ENCODE measurements around the gene SIAH2. TPM values are rescaled to one million over a fixed set of nuclear protein-coding genes. Genes with fewer than 3 reads are reported as not detected.

SIAH2 gene
- total RNA-seq, 5 donors from 2014 or later (not counting 1 experiment from before 2014, with no cell fraction given), result 24.5 to 40.3 (median 26.4) TPM

- H3K27ac Mint-ChIP-seq, result no peak overlapping the region
- peaks cover 2 to 8% (median 4%) of the 10 kb centered on the region in 3 donors for H3K4me1 Mint-ChIP-seq
- Histone ChIP-seq H3K27ac (ENCODE audit: low read length) (no peak overlapping the region), H3K27me3 (replicated peaks in 1 of 2; ENCODE audit: control insufficient read depth in 2 of 2, extremely low read depth in 1 of 2, insufficient read depth in 2 of 2, low read length in 1 of 2) (peaks cover 0 to 3% of the 10 kb centered on the region in 2 experiments), H3K9me3 (no peaks in the 10 kb centered on the region), H3K4me1 (ENCODE audit: control insufficient read depth in 1 of 2, extremely low read depth in 1 of 2, insufficient read depth in 2 of 2, low read length in 2 of 2) (no peaks in the 10 kb centered on the region), H3K36me3 (ENCODE audit: control insufficient read depth in 2 of 2, extremely low read depth in 1 of 2, insufficient read depth in 1 of 2, low read length in 1 of 2) (no peaks in the 10 kb centered on the region), H3K4me3 (ENCODE audit: control insufficient read depth in 1 of 2, extremely low read depth in 1 of 2, low read length in 1 of 2) (no peak overlapping the region)
- no peak overlapping the region for H3K4me3 Mint-ChIP-seq
- DNase-seq, result no peak
- ChIA-PET POLR2A (no interaction called here), CTCF (interaction anchor here in 1 of 2 donors (0.8 kb wide), 1 partner anchor 27 kb away, joined by 4 read pairs; the partner anchor contains the start of gene SIAH2)
- ATAC-seq (replicated peaks in 1 of 4), result no peak
- no peaks in the 10 kb centered on the region for H3K9me3 Mint-ChIP-seq
- peaks cover 4 to 10% of the 10 kb centered on the region in 2 donors for H3K27me3 Mint-ChIP-seq
- no peaks in the 10 kb centered on the region for H3K36me3 Mint-ChIP-seq
- 89% methylated on average over 3 of the region's 4 CpGs for WGBS (ENCODE audit: insufficient coverage)
Observed at GRCh38 chr3:150789451-150789850, 26.5 kb upstream of the SIAH2 start.

GRCh38 chr3:150787741-150788370 is 24.9 kb upstream of the SIAH2 start:
- peaks cover 2 to 8% (median 4%) of the 10 kb centered on the region in 3 donors for H3K4me1 Mint-ChIP-seq

GRCh38 chr3:150786791-150787190 is 23.8 kb upstream of the SIAH2 start:
- no peak overlapping the region for H3K27ac ChIP-seq (ENCODE audit: low read length)
- H3K27me3 ChIP-seq (replicated peaks in 1 of 2; ENCODE audit: control insufficient read depth in 2 of 2, extremely low read depth in 1 of 2, insufficient read depth in 2 of 2, low read length in 1 of 2), result peaks cover 0 to 3% of the 10 kb centered on the region in 2 experiments
- no peak overlapping the region for H3K4me3 ChIP-seq (ENCODE audit: control insufficient read depth in 1 of 2, extremely low read depth in 1 of 2, low read length in 1 of 2)
- Mint-ChIP-seq H3K27ac (no peak overlapping the region), H3K36me3 (no peaks in the 10 kb centered on the region), H3K4me1 (peaks cover 2 to 8% (median 4%) of the 10 kb centered on the region in 3 donors), H3K9me3 (no peaks in the 10 kb centered on the region), H3K4me3 (no peak overlapping the region), H3K27me3 (peaks cover 4 to 10% of the 10 kb centered on the region in 2 donors)
- POLR2A ChIA-PET, result no interaction called here
- no peaks in the 10 kb centered on the region for H3K4me1 ChIP-seq (ENCODE audit: control insufficient read depth in 1 of 2, extremely low read depth in 1 of 2, insufficient read depth in 2 of 2, low read length in 2 of 2)
- CTCF ChIA-PET, result interaction anchor here (0.5 to 2.0 kb wide), 5 partner anchors 9 to 85 kb away, joined by 4 to 20 read pairs (median 6); partner anchors contain the start of gene SIAH2 (in 1 of the 2)
- no peak for ATAC-seq (replicated peaks in 1 of 4)
- no peaks in the 10 kb centered on the region for H3K36me3 ChIP-seq (ENCODE audit: control insufficient read depth in 2 of 2, extremely low read depth in 1 of 2, insufficient read depth in 1 of 2, low read length in 1 of 2)
- H3K9me3 ChIP-seq, result no peaks in the 10 kb centered on the region
- no peak for DNase-seq

More at GRCh38 chr3:150787741-150788370, 24.9 kb upstream of the SIAH2 start:
- no peaks in the 10 kb centered on the region for H3K9me3 ChIP-seq
- Mint-ChIP-seq H3K4me3 (no peak overlapping the region), H3K9me3 (no peaks in the 10 kb centered on the region), H3K36me3 (no peaks in the 10 kb centered on the region), H3K27ac (no peak overlapping the region), H3K27me3 (peaks cover 4 to 10% of the 10 kb centered on the region in 2 donors)
- H3K27ac ChIP-seq (ENCODE audit: low read length), result no peak overlapping the region
- peak; percentile 49 to 83 (median 72) for DNase-seq
- H3K36me3 ChIP-seq (ENCODE audit: control insufficient read depth in 2 of 2, extremely low read depth in 1 of 2, insufficient read depth in 1 of 2, low read length in 1 of 2), result no peaks in the 10 kb centered on the region
- ChIA-PET POLR2A (interaction anchor here in 1 of 2 donors (0.6 to 1.2 kb wide), 3 partner anchors 24 to 658 kb away, joined by 3 to 5 read pairs (median 3); partner anchors contain the start of gene SIAH2), CTCF (interaction anchor here (0.6 to 2.0 kb wide), 30 partner anchors 10 to 359 kb away, joined by 3 to 20 read pairs (median 4); partner anchors contain the start of gene SIAH2 (in 1 of the 2))
- 5% methylated on average over 8 of the region's 10 CpGs for WGBS (ENCODE audit: insufficient coverage)
- H3K4me3 ChIP-seq (ENCODE audit: control insufficient read depth in 1 of 2, extremely low read depth in 1 of 2, low read length in 1 of 2), result no peak overlapping the region
- no peaks in the 10 kb centered on the region for H3K4me1 ChIP-seq (ENCODE audit: control insufficient read depth in 1 of 2, extremely low read depth in 1 of 2, insufficient read depth in 2 of 2, low read length in 2 of 2)
- H3K27me3 ChIP-seq (replicated peaks in 1 of 2; ENCODE audit: control insufficient read depth in 2 of 2, extremely low read depth in 1 of 2, insufficient read depth in 2 of 2, low read length in 1 of 2), result peaks cover 0 to 3% of the 10 kb centered on the region in 2 experiments
- peak; percentile 85 to 93 (median 89) for ATAC-seq (replicated peaks in 1 of 4)

GRCh38 chr3:150784747-150785125 is 21.8 kb upstream of the SIAH2 start:
- POLR2A ChIA-PET, result interaction anchor here in 1 of 2 donors (0.7 kb wide), 1 partner anchor 25 kb away, joined by 3 read pairs; no protein-coding TSS in a partner anchor
- Histone ChIP-seq H3K9me3 (no peaks in the 10 kb centered on the region), H3K4me3 (ENCODE audit: control insufficient read depth in 1 of 2, extremely low read depth in 1 of 2, low read length in 1 of 2) (no peak overlapping the region), H3K27me3 (replicated peaks in 1 of 2; ENCODE audit: control insufficient read depth in 2 of 2, extremely low read depth in 1 of 2, insufficient read depth in 2 of 2, low read length in 1 of 2) (peaks cover 0 to 3% of the 10 kb centered on the region in 2 experiments), H3K36me3 (ENCODE audit: control insufficient read depth in 2 of 2, extremely low read depth in 1 of 2, insufficient read depth in 1 of 2, low read length in 1 of 2) (no peaks in the 10 kb centered on the region), H3K27ac (ENCODE audit: low read length) (no peak overlapping the region), H3K4me1 (ENCODE audit: control insufficient read depth in 1 of 2, extremely low read depth in 1 of 2, insufficient read depth in 2 of 2, low read length in 2 of 2) (no peaks in the 10 kb centered on the region)
- Mint-ChIP-seq H3K4me1 (peaks cover 2 to 8% (median 4%) of the 10 kb centered on the region in 3 donors), H3K27me3 (peaks cover 4 to 10% of the 10 kb centered on the region in 2 donors), H3K27ac (no peak overlapping the region), H3K36me3 (no peaks in the 10 kb centered on the region), H3K9me3 (no peaks in the 10 kb centered on the region), H3K4me3 (no peak overlapping the region)
- ATAC-seq (replicated peaks in 1 of 4), result no peak
- DNase-seq, result no peak
- CTCF ChIA-PET, result no interaction called here

- H3K4me3 ChIP-seq (ENCODE audit: control insufficient read depth in 1 of 2, extremely low read depth in 1 of 2, low read length in 1 of 2), result no peak overlapping the region
- no peak overlapping the region for H3K4me3 Mint-ChIP-seq
- ChIA-PET POLR2A (interaction anchor here in 1 of 2 donors (0.7 kb wide), 1 partner anchor 25 kb away, joined by 3 read pairs; no protein-coding TSS in a partner anchor), CTCF (interaction anchor here in 1 of 2 donors (0.9 kb wide), 1 partner anchor 9 kb away, joined by 3 read pairs; no protein-coding TSS in a partner anchor)
- peaks cover 0 to 3% of the 10 kb centered on the region in 2 experiments for H3K27me3 ChIP-seq (replicated peaks in 1 of 2; ENCODE audit: control insufficient read depth in 2 of 2, extremely low read depth in 1 of 2, insufficient read depth in 2 of 2, low read length in 1 of 2)
- H3K9me3 Mint-ChIP-seq, result no peaks in the 10 kb centered on the region
- H3K9me3 ChIP-seq, result no peaks in the 10 kb centered on the region
- H3K36me3 ChIP-seq (ENCODE audit: control insufficient read depth in 2 of 2, extremely low read depth in 1 of 2, insufficient read depth in 1 of 2, low read length in 1 of 2), result no peaks in the 10 kb centered on the region
- no peak overlapping the region for H3K27ac ChIP-seq (ENCODE audit: low read length)
- DNase-seq, result no peak
- peaks cover 4 to 10% of the 10 kb centered on the region in 2 donors for H3K27me3 Mint-ChIP-seq
- no peak for ATAC-seq (replicated peaks in 1 of 4)
- H3K27ac Mint-ChIP-seq, result no peak overlapping the region
- H3K4me1 Mint-ChIP-seq, result peaks cover 2 to 8% (median 4%) of the 10 kb centered on the region in 3 donors
- 67% methylated on average over 2 of the region's 5 CpGs for WGBS (ENCODE audit: insufficient coverage)
- no peaks in the 10 kb centered on the region for H3K4me1 ChIP-seq (ENCODE audit: control insufficient read depth in 1 of 2, extremely low read depth in 1 of 2, insufficient read depth in 2 of 2, low read length in 2 of 2)
- H3K36me3 Mint-ChIP-seq, result no peaks in the 10 kb centered on the region
Observed at GRCh38 chr3:150783920-150784746, 21.2 kb upstream of the SIAH2 start.

GRCh38 chr3:150783316-150783715 is 20.3 kb upstream of the SIAH2 start:
- Histone ChIP-seq H3K9me3 (no peaks in the 10 kb centered on the region), H3K27ac (ENCODE audit: low read length) (no peak overlapping the region), H3K27me3 (replicated peaks in 1 of 2; ENCODE audit: control insufficient read depth in 2 of 2, extremely low read depth in 1 of 2, insufficient read depth in 2 of 2, low read length in 1 of 2) (peaks cover 0 to 6% of the 10 kb centered on the region in 2 experiments), H3K4me3 (ENCODE audit: control insufficient read depth in 1 of 2, extremely low read depth in 1 of 2, low read length in 1 of 2) (no peak overlapping the region), H3K36me3 (ENCODE audit: control insufficient read depth in 2 of 2, extremely low read depth in 1 of 2, insufficient read depth in 1 of 2, low read length in 1 of 2) (no peaks in the 10 kb centered on the region), H3K4me1 (ENCODE audit: control insufficient read depth in 1 of 2, extremely low read depth in 1 of 2, insufficient read depth in 2 of 2, low read length in 2 of 2) (no peaks in the 10 kb centered on the region)
- DNase-seq (no peak), ATAC-seq (replicated peaks in 1 of 4) (no peak)
- Mint-ChIP-seq H3K36me3 (no peaks in the 10 kb centered on the region), H3K27me3 (peaks cover 0 to 7% of the 10 kb centered on the region in 2 donors), H3K4me3 (no peak overlapping the region), H3K9me3 (no peaks in the 10 kb centered on the region), H3K27ac (no peak overlapping the region), H3K4me1 (peaks cover 2 to 8% (median 4%) of the 10 kb centered on the region in 3 donors)
- POLR2A ChIA-PET, result no interaction called here
- WGBS (ENCODE audit: insufficient coverage), result 67% methylated on average over 1 of the region's 1 CpG
- CTCF ChIA-PET, result interaction anchor here in 1 of 2 donors (1.3 kb wide), 1 partner anchor 245 kb away, joined by 3 read pairs; no protein-coding TSS in a partner anchor

Measured in T-cell (primary cell).